H1 (cell line): ENCODE results near the gene SLC38A10. TPM values are rescaled to one million over a fixed set of nuclear protein-coding genes. Genes with fewer than 3 reads are reported as not detected.

Source experiments
- FOSL1 ChIP-seq: IDR thresholded peaks from 2 replicates; pipeline ENCODE4 v1.6.1; 2011; ENCODE audit warnings: mild to moderate bottlenecking, low read depth, low read length, moderate library complexity; ENCODE audit not compliant: insufficient read depth
- PHF8 ChIP-seq: fragments of 200-600 bp; sonication (generic); conservative IDR thresholded peaks from 2 replicates; pipeline ENCODE4 v1.7.1; 2012; ENCODE audit warnings: low read depth, mild to moderate bottlenecking, inconsistent platforms, low read length, moderate library complexity
- SP4 ChIP-seq: IDR thresholded peaks from 2 replicates; pipeline ENCODE4 v1.6.1; 2012; ENCODE audit warnings: low read length, inconsistent platforms
- polyA plus RNA-seq, 7 experiments: library from polyadenylated mRNA; depleted of rRNA in 3 of 7; stranded (reverse) in 5 of 7; unstranded in 2 of 7; fragments of >200 nt in 5 of 7; fragments of 200-250 nt in 2 of 7; gene quantifications; 1 replicate in 5 of 7; 2 replicates in 1 of 7; 4 replicates in 1 of 7; pipeline versions ENCODE4 v1.2.1 to v1.2.3, GENCODE V29; 2011 to 2013; ENCODE audit warnings: missing spikeins in 2 of 7, mixed read lengths in 2 of 7
- total RNA-seq: library from RNA; stranded (reverse); fragmentation: NEBNext Ultra II Directional; extraction: Animal tissue kit (Norgen Biotek cat#: 25700); gene quantifications from 2 replicates; pipeline ENCODE4 v1.2.1, GENCODE V29; 2021

Gene SLC38A10
- total and polyA plus RNA-seq, 2 of the 8 experiments (the other 6 are each of a cell fraction or from before 2014, with no cell fraction given): 26.4 to 41.0 TPM

DNA sequence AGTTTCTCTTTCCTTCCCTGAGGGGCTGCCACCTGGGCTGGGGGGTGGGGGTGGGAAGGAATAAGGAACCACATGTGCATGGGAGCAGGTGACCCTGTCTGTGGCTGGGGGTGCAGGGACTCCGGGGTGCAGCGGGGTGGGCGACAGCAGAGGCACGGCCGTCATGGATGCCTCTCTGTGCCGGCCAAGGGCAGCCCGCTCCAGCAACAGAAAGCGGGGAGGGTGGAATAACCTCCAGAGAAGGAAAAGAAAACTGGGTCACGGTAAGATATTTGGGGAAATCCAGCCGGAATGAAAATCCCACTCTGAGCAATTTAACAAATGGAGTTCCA lies 51.8 kb downstream of the SLC38A10 start (continued):
- no peak for TF ChIP-seq PHF8
- no peak for TF ChIP-seq FOSL1
- no peak for TF ChIP-seq SP4
